HUES6 (cell line): ENCODE measurements around the gene EPB41L4B.
"Not testable (repeated sequence)": the region's sequence is repeated elsewhere in the genome, so short reads cannot be mapped to it uniquely, and the experiment has no call there.

Experiments used
- H3K27ac ChIP-seq: 2 replicates; pipeline ENCODE4 v1.7.0; 2013; ENCODE audit warnings: low read depth, mild to moderate bottlenecking, low read length, inconsistent platforms
- H3K27me3 ChIP-seq: 2 replicates; pipeline ENCODE4 v1.6.1; 2013; ENCODE audit warnings: low read length; ENCODE audit not compliant: control insufficient read depth, insufficient read depth
- H3K36me3 ChIP-seq: 2 replicates; pipeline ENCODE4 v1.6.1; 2013; ENCODE audit warnings: low read length; ENCODE audit not compliant: control insufficient read depth, insufficient read depth
- H3K4me1 ChIP-seq: 2 replicates; pipeline ENCODE4 v1.6.1; 2013; ENCODE audit warnings: low read length; ENCODE audit not compliant: control insufficient read depth, insufficient read depth
- H3K4me3 ChIP-seq: 2 replicates; pipeline ENCODE4 v1.5.1; 2013; ENCODE audit warnings: low read depth, low read length
- H3K9ac ChIP-seq: one replicate; pipeline ENCODE4 v1.6.1; 2013; ENCODE audit warnings: mild to moderate bottlenecking, low read length
- H3K9me3 ChIP-seq: 2 replicates; pipeline ENCODE4 v1.6.1; 2013; ENCODE audit warnings: low read depth, low read length; ENCODE audit not compliant: control insufficient read depth, insufficient read depth

The EPB41L4B gene

GRCh38 chr9:109341561-109341960 lies 20.7 kb upstream of the EPB41L4B start:
- no peak overlapping the region for H3K4me3 ChIP-seq

GRCh38 chr9:109340979-109341378 lies 20.1 kb upstream of the EPB41L4B start:
- H3K27me3 ChIP-seq, H3K9ac ChIP-seq, H3K4me3 ChIP-seq, H3K9me3 ChIP-seq, H3K4me1 ChIP-seq, H3K36me3 ChIP-seq, H3K27ac ChIP-seq: not testable (repeated sequence)

More at GRCh38 chr9:109341561-109341960, 20.7 kb upstream of the EPB41L4B start:
- H3K9me3 ChIP-seq, result no peaks in the 10 kb centered on the region
- H3K9ac ChIP-seq, result no peak overlapping the region
- H3K4me1 ChIP-seq, result peaks cover 8% of the 10 kb centered on the region; the same call in 1 of the 2 replicates
- no peaks in the 10 kb centered on the region for H3K36me3 ChIP-seq
- H3K27me3 ChIP-seq, result no peaks in the 10 kb centered on the region
- H3K27ac ChIP-seq, result no peak overlapping the region

- H3K4me3 ChIP-seq, result no peak overlapping the region
- no peaks in the 10 kb centered on the region for H3K27me3 ChIP-seq
- H3K4me1 ChIP-seq, result no peaks in the 10 kb centered on the region
- H3K36me3 ChIP-seq, result no peaks in the 10 kb centered on the region
- no peak overlapping the region for H3K27ac ChIP-seq
- no peaks in the 10 kb centered on the region for H3K9me3 ChIP-seq
- no peak overlapping the region for H3K9ac ChIP-seq
Observed at GRCh38 chr9:109336409-109336808, 15.6 kb upstream of the EPB41L4B start.

DNA sequence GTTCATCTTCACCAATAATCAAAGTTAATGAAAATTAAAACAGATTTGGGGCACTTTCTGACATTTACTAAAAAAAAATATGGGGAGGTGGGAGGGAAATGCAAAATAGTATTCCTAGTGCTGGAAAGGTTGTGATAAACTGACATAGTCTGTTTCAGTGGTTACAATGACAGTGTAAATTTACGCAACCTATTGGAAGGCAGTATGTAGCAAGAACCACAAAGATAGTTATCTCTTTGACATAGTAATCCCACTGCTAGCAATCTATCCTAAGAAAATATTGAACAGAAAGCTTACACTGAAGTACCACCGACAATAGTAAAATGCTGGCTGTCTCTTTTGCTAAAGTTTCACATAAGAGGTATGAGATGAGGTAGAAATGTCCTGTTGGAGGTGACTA lies 15.1 kb upstream of the EPB41L4B start:
- Histone ChIP-seq H3K9ac (no peak overlapping the region), H3K27me3 (no peaks in the 10 kb centered on the region), H3K4me3 (no peak overlapping the region), H3K36me3 (no peaks in the 10 kb centered on the region), H3K4me1 (no peaks in the 10 kb centered on the region), H3K27ac (no peak overlapping the region), H3K9me3 (no peaks in the 10 kb centered on the region)

DNA sequence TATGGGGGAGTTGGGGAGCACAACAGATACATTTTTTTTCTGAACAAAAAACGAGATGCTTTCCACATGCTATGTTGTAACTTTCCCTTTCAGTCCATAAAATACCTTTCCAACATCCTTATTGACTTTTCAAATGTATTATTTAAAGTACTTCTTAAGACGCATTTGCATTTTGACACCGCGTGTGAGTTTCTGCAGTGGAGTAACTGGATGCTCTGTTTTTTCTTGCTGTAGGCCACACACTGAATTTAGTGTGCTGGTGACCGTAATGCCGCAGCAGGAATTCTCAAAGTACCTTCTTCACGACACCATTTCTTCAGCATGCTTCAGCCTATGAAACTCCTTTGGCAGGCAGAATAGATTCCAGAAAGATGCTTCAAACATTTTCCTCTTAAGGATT lies 14.3 kb upstream of the EPB41L4B start:
- no peaks in the 10 kb centered on the region for H3K36me3 ChIP-seq
- no peaks in the 10 kb centered on the region for H3K27me3 ChIP-seq
- no peak overlapping the region for H3K9ac ChIP-seq
- no peak overlapping the region for H3K27ac ChIP-seq
- no peaks in the 10 kb centered on the region for H3K4me1 ChIP-seq
- no peaks in the 10 kb centered on the region for H3K9me3 ChIP-seq
- H3K4me3 ChIP-seq, result no peak overlapping the region

- Histone ChIP-seq H3K27me3 (no peaks in the 10 kb centered on the region), H3K4me1 (peaks cover 17% of the 10 kb centered on the region), H3K27ac (no peak overlapping the region), H3K4me3 (no peak overlapping the region), H3K36me3 (no peaks in the 10 kb centered on the region), H3K9me3 (no peaks in the 10 kb centered on the region), H3K9ac (no peak overlapping the region)
Observed at GRCh38 chr9:109331353-109331752, 10.5 kb upstream of the EPB41L4B start.

- Histone ChIP-seq H3K9ac (no peak overlapping the region), H3K9me3 (no peaks in the 10 kb centered on the region), H3K4me3 (no peak overlapping the region), H3K4me1 (peaks cover 17% of the 10 kb centered on the region), H3K36me3 (no peaks in the 10 kb centered on the region), H3K27me3 (no peaks in the 10 kb centered on the region), H3K27ac (no peak overlapping the region)
Observed at GRCh38 chr9:109329638-109330258, 8.9 kb upstream of the EPB41L4B start.

- H3K4me1 ChIP-seq, result peaks cover 17% of the 10 kb centered on the region
- no peaks in the 10 kb centered on the region for H3K27me3 ChIP-seq
- H3K36me3 ChIP-seq, result no peaks in the 10 kb centered on the region
- no peak overlapping the region for H3K4me3 ChIP-seq
- H3K9me3 ChIP-seq, result no peaks in the 10 kb centered on the region
- no peak overlapping the region for H3K27ac ChIP-seq
- no peak overlapping the region for H3K9ac ChIP-seq
Observed at GRCh38 chr9:109328978-109329637, 8.2 kb upstream of the EPB41L4B start.

DNA sequence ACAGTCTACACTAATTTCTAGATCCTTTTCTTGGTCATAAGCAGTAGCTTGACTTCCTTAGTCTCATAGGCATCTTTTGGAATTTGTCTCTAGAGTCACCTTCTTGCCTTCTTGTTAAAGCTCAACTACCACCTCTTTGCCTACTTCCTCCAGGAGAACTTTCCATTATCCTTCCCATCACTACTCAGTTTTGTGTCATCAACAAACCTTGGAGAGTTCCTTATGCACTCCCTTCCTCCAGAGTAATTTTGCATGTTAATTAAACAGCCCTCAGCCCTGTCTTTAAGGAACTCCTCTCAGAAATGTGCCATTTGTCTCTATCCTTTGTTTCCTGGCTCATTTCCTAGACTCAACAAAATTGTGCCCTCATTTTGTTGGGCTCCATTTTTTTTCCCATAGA lies 4.2 kb upstream of the EPB41L4B start:
- H3K4me3 ChIP-seq, result no peak overlapping the region
- H3K9ac ChIP-seq, result no peak overlapping the region
- H3K36me3 ChIP-seq, result no peaks in the 10 kb centered on the region
- no peaks in the 10 kb centered on the region for H3K9me3 ChIP-seq
- peaks cover 12% of the 10 kb centered on the region for H3K27me3 ChIP-seq
- no peak overlapping the region for H3K27ac ChIP-seq
- peaks cover 21% of the 10 kb centered on the region for H3K4me1 ChIP-seq

GRCh38 chr9:109323771-109324170 lies 2.9 kb upstream of the EPB41L4B start:
- H3K27ac ChIP-seq, result no peak overlapping the region
- H3K4me3 ChIP-seq, result no peak overlapping the region
- peaks cover 24% of the 10 kb centered on the region for H3K27me3 ChIP-seq
- H3K36me3 ChIP-seq, result no peaks in the 10 kb centered on the region
- H3K9ac ChIP-seq, result no peak overlapping the region
- H3K4me1 ChIP-seq, result peaks cover 10% of the 10 kb centered on the region
- no peaks in the 10 kb centered on the region for H3K9me3 ChIP-seq

- Histone ChIP-seq H3K9me3 (no peaks in the 10 kb centered on the region), H3K9ac (no peak overlapping the region), H3K4me3 (no peak overlapping the region), H3K27me3 (peaks cover 30% of the 10 kb centered on the region), H3K27ac (no peak overlapping the region), H3K4me1 (peaks cover 16% of the 10 kb centered on the region), H3K36me3 (no peaks in the 10 kb centered on the region)
Observed at GRCh38 chr9:109321727-109322126, 868 bp upstream of the EPB41L4B start.
